Measurements from ENCODE around the gene GPRIN3.
A peak's percentile ranks its signal among the peaks of the same experiment; 100 is the strongest.
"Not testable (repeated sequence)": the region's sequence is repeated elsewhere in the genome, so short reads cannot be mapped to it uniquely, and the experiment has no call there.

Gene GPRIN3

DNA sequence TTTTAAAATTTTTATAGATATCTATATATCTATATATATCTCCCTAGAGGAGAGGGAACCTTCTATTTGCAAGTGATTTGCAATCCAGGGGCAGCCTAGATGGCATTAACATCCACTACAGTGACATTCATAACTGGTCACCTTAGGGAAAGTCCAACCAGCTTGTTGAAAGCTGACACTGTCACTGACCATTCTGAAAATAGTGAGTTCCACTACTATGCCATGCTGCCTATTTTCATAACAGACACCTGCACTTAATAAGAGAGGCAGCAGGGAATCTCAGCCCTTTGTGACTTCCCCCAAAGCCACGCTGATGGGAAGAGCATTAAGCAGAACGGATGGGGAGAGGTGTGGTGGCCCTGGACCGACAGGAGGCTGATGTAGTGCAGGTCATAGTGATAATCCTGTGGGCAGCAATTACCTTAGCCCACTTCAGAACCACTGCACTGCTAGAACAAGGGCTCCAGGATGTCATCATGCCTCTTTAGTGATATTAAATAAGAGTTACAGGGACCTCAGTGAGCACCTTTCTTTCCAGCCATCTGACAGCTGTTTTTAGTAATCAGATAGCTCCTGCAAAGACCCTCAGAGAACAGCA lies 51.3 kb downstream of the GPRIN3 start:
- DNase-seq (ENCODE audit: low spot score) = no peak

DNA sequence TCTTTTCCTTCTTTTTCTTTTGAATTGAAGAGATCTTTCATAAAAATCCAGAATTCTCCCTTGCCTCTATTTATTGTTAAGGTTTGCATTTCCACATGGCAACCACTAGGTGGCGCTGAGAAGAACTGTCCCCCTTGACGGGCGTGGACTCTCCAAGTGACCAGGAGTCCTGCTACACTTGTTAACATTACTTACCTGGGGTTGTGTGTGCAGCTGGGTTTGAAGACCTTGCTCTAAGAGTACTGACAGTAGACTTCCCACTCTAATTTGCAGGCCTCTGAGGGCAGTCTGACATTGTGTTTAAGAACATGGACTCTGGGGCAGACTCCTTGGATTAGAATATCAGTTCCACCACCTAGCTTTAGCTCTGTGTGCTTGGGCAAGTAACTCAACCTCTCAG lies 52.8 kb downstream of the GPRIN3 start:
- peak; percentile 32 for DNase-seq (ENCODE audit: low spot score)

GRCh38 chr4:89254347-89254746 lies 53.3 kb downstream of the GPRIN3 start:
- not testable (repeated sequence) for DNase-seq (ENCODE audit: low spot score)

GRCh38 chr4:89253935-89254334 lies 53.7 kb downstream of the GPRIN3 start:
- DNase-seq (ENCODE audit: low spot score) = no peak

GRCh38 chr4:89253311-89253710 lies 54.3 kb downstream of the GPRIN3 start:
- DNase-seq (ENCODE audit: low spot score) = no peak

DNA sequence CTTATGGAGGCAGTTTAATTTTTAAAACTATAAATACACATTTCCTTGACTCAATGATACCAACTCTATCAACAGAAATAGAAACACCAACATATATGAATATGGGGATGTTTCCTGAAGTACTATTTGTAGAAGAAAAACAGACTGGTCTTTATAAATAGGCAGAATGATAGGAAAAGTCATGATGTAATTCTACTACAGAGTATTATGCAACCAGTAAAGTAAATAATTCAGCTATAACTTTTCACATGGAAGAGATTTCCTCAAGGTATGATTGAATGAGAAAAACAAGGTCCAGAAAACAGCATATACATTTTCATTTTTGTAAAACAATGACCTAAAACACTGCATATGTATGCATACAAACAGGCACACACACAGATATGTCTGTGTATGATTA lies 56.2 kb downstream of the GPRIN3 start:
- DNase-seq (ENCODE audit: low spot score) = no peak

- no peak for DNase-seq (ENCODE audit: low spot score)
Observed at GRCh38 chr4:89249716-89250361, 57.8 kb downstream of the GPRIN3 start.

DNA sequence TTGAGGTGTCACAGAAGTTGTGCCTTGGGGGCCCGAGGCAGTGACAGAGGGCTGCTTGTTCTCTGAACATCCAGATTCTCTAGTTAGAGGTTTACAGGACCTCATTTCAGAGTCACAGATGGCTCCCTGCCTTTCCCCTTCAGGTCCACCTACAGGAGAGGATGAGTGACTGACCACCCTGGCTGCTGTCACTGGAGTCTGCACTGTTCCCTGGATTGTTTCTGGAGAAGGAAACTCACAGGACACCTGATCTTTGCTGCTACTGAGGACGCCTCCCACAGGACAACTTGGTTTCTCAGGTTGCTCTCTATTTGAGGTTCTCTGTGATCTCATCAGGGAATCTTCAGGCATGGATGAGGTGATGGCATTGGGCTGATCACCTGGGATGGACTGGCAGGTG lies 58.3 kb downstream of the GPRIN3 start:
- no peak for DNase-seq (ENCODE audit: low spot score)

DNA sequence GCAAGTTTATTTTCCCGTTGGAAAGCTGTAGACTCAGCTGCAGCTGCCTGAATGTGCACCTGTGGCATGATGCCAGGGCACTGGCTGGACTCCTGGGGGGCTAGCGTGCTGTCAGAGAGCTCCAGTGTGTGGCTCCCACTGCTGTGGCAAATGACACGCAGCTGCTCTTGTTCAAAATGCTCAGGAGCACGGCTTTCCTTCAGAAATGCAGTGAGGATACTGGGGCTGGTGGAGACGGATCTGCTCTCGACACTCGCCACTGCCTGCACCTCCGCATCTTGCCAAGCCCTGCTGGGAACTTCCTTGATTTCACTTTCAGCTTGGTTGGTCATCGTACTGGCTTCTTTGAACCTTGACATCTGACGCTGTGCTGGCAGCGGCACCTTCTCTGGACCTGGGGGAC lies 58.7 kb downstream of the GPRIN3 start:
- no peak for DNase-seq (ENCODE audit: low spot score)

DNA sequence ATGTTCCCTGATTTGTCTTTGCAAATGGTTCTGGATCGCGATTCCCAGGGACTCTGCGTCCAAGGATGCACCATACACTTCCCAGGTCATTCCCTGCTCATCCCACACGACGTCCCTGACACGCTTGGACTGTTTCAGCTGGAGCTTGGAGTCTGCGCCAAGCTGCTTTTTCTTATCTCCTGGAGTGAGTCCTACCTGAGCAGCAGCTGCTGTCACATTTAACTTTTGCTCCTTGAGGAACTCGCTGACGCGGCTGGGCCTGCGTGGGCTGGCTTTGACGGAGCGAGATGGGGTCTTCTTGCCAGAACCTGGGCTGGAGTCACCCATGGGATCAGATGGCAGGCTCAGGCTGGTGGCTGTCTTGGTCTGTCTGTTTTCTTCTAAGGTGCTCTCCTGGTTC lies 59.6 kb downstream of the GPRIN3 start:
- no peak for DNase-seq (ENCODE audit: low spot score)

- no peak for DNase-seq (ENCODE audit: low spot score)
Observed at GRCh38 chr4:89245459-89245858, 62.1 kb downstream of the GPRIN3 start.

DNA sequence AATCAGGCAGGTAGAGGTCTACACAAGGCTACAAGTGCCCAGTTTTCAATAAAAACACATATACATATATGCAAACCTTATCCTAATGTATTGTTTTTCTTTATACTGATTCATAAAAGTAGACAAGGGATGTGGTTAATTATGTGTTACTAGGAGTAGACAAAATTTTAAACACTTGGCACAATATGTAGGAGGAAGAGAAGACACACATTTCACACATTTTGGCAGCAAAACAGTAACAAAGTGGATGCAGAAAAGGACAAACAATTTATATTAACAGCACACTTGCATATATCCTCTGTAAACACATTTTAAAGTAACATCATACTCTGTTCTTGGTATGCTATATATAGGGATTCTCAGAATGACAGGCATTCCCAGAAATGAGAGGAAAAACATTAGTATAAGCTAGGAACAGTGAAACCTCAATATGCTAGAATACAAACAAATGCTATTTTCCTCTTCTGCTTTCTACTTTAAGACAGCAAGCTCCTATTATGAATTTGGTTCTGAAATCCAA lies 63.8 kb downstream of the GPRIN3 start:
- DNase-seq (ENCODE audit: low spot score) = no peak

DNA sequence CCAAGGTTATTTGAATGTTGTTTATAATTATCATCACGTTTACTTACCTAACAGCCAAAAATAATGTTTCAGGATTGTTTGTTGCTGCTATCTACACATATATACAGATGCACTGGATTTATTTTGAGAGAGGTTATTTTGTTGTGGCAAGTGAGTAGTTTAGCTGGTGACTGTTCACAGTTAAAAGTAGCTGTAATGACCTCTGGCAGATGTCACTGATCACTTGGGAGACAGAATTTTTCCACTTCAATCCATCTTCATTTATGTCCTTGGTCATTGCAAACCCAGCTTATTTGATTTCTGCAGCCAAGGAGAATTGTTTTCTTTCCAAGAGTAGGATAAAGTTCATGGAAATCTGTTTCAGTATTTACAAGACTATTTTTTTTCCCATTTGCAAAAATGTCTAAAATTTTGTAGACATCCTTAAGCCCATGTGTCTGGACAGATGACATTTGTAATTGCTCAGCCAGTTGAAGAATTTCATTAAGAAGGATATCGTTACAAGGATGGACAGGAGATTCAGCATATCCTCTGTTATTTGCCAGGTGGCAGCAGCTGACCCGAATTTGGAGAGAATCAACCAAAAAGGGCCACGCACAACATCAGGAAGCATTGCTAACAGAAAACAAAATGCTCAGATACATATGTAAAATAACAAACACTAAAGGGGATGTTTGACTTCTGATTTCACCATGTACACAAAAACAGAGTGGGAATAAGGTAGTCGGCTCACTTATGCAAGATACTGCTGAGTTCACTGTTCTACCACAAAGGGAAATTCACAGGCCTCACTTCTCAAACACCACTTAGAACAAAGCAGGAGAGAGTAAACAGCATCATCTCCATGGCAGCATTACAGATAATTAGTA lies 64.5 kb downstream of the GPRIN3 start:
- no peak for DNase-seq (ENCODE audit: low spot score)

DNA sequence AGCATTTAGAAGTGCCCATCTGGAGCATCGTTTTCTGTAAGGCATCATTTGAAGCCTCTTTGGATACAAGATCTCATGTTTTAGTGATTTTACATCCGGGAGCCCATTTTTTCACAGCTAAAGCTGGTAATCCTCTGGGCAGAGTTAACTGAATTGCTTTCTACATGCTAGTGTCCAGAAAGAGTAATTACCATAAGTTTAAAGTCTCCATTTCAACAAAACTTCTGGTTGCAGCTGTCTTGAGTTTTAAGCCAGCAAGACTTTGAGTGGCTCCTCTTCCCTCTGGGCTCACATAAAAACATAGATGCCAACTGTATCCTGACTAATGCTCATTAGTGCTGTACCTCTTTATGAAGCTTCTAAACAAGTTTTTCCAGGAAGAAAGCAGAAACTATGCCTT lies 65.4 kb downstream of the GPRIN3 start:
- DNase-seq (ENCODE audit: low spot score) = no peak

DNA sequence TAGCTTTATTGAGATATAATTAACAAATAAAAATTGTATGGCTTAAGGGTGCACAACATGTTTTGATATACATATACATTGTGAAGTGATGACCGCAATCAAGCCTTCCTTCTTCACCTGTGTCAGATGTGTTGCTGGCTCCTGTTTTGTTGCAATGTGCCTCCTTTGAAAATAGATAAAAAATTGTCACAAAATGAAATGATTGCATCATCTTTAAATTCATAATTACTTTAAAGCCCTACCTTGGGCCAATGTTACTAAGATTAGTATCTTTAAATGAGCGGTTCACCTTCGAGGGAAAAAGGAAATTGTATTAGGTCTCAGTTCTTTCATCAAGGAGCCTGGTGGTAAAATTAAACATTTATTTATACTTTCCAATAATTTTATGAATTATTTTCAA lies 77.3 kb downstream of the GPRIN3 start:
- DNase-seq (ENCODE audit: low spot score) = no peak

- DNase-seq (ENCODE audit: low spot score) = peak; percentile 22
Observed at GRCh38 chr4:89226665-89227574, 80.7 kb downstream of the GPRIN3 start.

- no peak for DNase-seq (ENCODE audit: low spot score)
Observed at GRCh38 chr4:89222170-89222569, 85.4 kb downstream of the GPRIN3 start.

GRCh38 chr4:89221167-89221867 lies 86.3 kb downstream of the GPRIN3 start:
- no peak for DNase-seq (ENCODE audit: low spot score)

DNA sequence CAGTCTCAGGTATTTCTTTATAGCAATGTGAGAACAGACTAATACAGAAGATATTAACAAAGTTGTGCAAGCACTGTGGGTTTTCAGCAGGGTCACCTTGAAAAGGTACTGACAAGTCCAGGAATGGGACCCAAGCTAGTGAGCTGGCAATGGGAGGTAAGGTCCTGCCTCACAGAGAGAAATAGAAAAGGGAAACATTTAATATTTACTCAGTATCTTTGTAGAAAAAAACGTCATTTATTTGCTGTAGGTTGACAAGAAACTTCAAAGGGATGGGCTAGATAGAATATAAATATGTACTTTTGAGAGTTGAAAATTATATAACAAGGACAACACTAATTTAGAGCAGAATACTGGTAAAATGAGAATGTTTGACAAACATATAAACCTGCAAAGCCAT lies 89.0 kb downstream of the GPRIN3 start:
- no peak for DNase-seq (ENCODE audit: low spot score)

DNA sequence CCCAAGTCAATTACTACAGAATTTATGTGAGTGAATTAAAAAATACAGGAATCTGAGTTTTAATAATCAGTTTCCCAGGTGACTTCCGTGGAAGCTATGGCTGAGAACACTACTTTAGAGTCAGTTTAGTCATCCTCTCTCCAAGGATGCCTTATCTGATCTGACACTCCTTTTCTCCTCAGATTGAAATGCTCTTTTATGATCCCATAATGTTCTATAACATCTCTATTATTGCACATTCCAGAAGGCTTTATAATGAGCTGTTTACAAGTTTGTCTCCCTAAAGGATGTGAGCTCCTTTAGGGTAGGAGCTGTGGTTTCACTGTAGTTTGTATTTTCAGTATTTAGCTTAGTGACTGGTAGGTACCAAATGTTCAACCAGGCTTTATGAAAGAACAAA lies 90.0 kb downstream of the GPRIN3 start:
- DNase-seq (ENCODE audit: low spot score) = no peak

GRCh38 chr4:89216866-89217265 lies 90.7 kb downstream of the GPRIN3 start:
- DNase-seq (ENCODE audit: low spot score) = no peak

All from HuH-7.5 (cell line).